Mucosa of stomach (tissue), 1 donor: ENCODE measurements around the gene RFPL1.

ENCODE experiments used
- H3K27me3 ChIP-seq: one replicate; pipeline ENCODE4 v1.7.0; 2013; ENCODE audit warnings: mild to moderate bottlenecking, low read length; ENCODE audit not compliant: control insufficient read depth, insufficient read depth
- H3K36me3 ChIP-seq: one replicate; pipeline ENCODE4 v1.7.0; 2013; ENCODE audit warnings: low read length; ENCODE audit not compliant: control insufficient read depth, insufficient read depth
- H3K4me1 ChIP-seq: one replicate; pipeline ENCODE4 v1.7.0; 2013; ENCODE audit warnings: mild to moderate bottlenecking, low read length; ENCODE audit not compliant: control insufficient read depth, insufficient read depth
- H3K4me3 ChIP-seq: one replicate; pipeline ENCODE4 v1.7.0; 2013; ENCODE audit warnings: low read length
- H3K9ac ChIP-seq: one replicate; pipeline ENCODE4 v1.7.0; 2013; ENCODE audit warnings: mild to moderate bottlenecking, low read length, moderate library complexity
- H3K9me3 ChIP-seq: one replicate; pipeline ENCODE4 v1.7.0; 2013; ENCODE audit warnings: mild to moderate bottlenecking, low read length, moderate library complexity; ENCODE audit not compliant: control insufficient read depth
- donor health status: Pancreatic carcinoma.

RFPL1 gene

GRCh38 chr22:29443861-29444792 is 5.7 kb downstream of the RFPL1 start:
- H3K36me3 ChIP-seq = no peaks in the 10 kb centered on the region
- no peaks in the 10 kb centered on the region for H3K27me3 ChIP-seq
- H3K9me3 ChIP-seq = no peaks in the 10 kb centered on the region
- H3K9ac ChIP-seq = no peak overlapping the region
- H3K4me1 ChIP-seq = no peaks in the 10 kb centered on the region
- H3K4me3 ChIP-seq = no peak overlapping the region

- Histone ChIP-seq H3K4me1 (no peaks in the 10 kb centered on the region), H3K4me3 (no peak overlapping the region)
Observed at GRCh38 chr22:29445508-29445907, 7.1 kb downstream of the RFPL1 start.

GRCh38 chr22:29447906-29448305 is 9.5 kb downstream of the RFPL1 start:
- no peak overlapping the region for H3K4me3 ChIP-seq
- H3K9ac ChIP-seq = no peak overlapping the region
- H3K36me3 ChIP-seq = no peaks in the 10 kb centered on the region
- H3K4me1 ChIP-seq = no peaks in the 10 kb centered on the region
- H3K9me3 ChIP-seq = no peaks in the 10 kb centered on the region
- H3K27me3 ChIP-seq = no peaks in the 10 kb centered on the region

More at GRCh38 chr22:29445508-29445907, 7.1 kb downstream of the RFPL1 start:
- Histone ChIP-seq H3K9ac (no peak overlapping the region), H3K27me3 (no peaks in the 10 kb centered on the region), H3K36me3 (no peaks in the 10 kb centered on the region), H3K9me3 (no peaks in the 10 kb centered on the region)

- Histone ChIP-seq H3K4me1 (no peaks in the 10 kb centered on the region), H3K9me3 (no peaks in the 10 kb centered on the region), H3K9ac (no peak overlapping the region), H3K27me3 (no peaks in the 10 kb centered on the region), H3K4me3 (no peak overlapping the region), H3K36me3 (no peaks in the 10 kb centered on the region)
Observed at GRCh38 chr22:29449296-29449875, 11.0 kb downstream of the RFPL1 start.

- no peaks in the 10 kb centered on the region for H3K36me3 ChIP-seq
- H3K4me3 ChIP-seq = no peak overlapping the region
- no peaks in the 10 kb centered on the region for H3K9me3 ChIP-seq
- H3K9ac ChIP-seq = no peak overlapping the region
- H3K4me1 ChIP-seq = no peaks in the 10 kb centered on the region
- no peaks in the 10 kb centered on the region for H3K27me3 ChIP-seq
Observed at GRCh38 chr22:29450222-29450621, 11.8 kb downstream of the RFPL1 start.

GRCh38 chr22:29451863-29452262 is 13.5 kb downstream of the RFPL1 start:
- Histone ChIP-seq H3K9ac (no peak overlapping the region), H3K9me3 (no peaks in the 10 kb centered on the region), H3K4me3 (no peak overlapping the region)

GRCh38 chr22:29454276-29454675 is 15.9 kb downstream of the RFPL1 start:
- H3K36me3 ChIP-seq = no peaks in the 10 kb centered on the region

More at GRCh38 chr22:29451863-29452262, 13.5 kb downstream of the RFPL1 start:
- H3K27me3 ChIP-seq = no peaks in the 10 kb centered on the region
- no peaks in the 10 kb centered on the region for H3K4me1 ChIP-seq
- H3K36me3 ChIP-seq = no peaks in the 10 kb centered on the region

GRCh38 chr22:29456211-29456671 is 17.9 kb downstream of the RFPL1 start:
- Histone ChIP-seq H3K36me3 (no peaks in the 10 kb centered on the region), H3K9ac (no peak overlapping the region), H3K9me3 (no peaks in the 10 kb centered on the region), H3K4me3 (no peak overlapping the region), H3K27me3 (no peaks in the 10 kb centered on the region), H3K4me1 (no peaks in the 10 kb centered on the region)

More at GRCh38 chr22:29454276-29454675, 15.9 kb downstream of the RFPL1 start:
- Histone ChIP-seq H3K4me1 (no peaks in the 10 kb centered on the region), H3K4me3 (no peak overlapping the region), H3K27me3 (no peaks in the 10 kb centered on the region), H3K9ac (no peak overlapping the region), H3K9me3 (no peaks in the 10 kb centered on the region)

GRCh38 chr22:29457730-29458129 is 19.3 kb downstream of the RFPL1 start:
- no peaks in the 10 kb centered on the region for H3K4me1 ChIP-seq
- H3K27me3 ChIP-seq = no peaks in the 10 kb centered on the region
- no peak overlapping the region for H3K9ac ChIP-seq
- H3K36me3 ChIP-seq = no peaks in the 10 kb centered on the region
- H3K4me3 ChIP-seq = no peak overlapping the region
- no peaks in the 10 kb centered on the region for H3K9me3 ChIP-seq

- Histone ChIP-seq H3K9me3 (no peaks in the 10 kb centered on the region), H3K9ac (no peak overlapping the region), H3K27me3 (no peaks in the 10 kb centered on the region), H3K36me3 (no peaks in the 10 kb centered on the region), H3K4me1 (no peaks in the 10 kb centered on the region), H3K4me3 (no peak overlapping the region)
Observed at GRCh38 chr22:29458551-29458950, 20.2 kb downstream of the RFPL1 start.

- H3K4me1 ChIP-seq = no peaks in the 10 kb centered on the region
- H3K9me3 ChIP-seq = no peaks in the 10 kb centered on the region
- no peak overlapping the region for H3K4me3 ChIP-seq
- no peaks in the 10 kb centered on the region for H3K27me3 ChIP-seq
- no peaks in the 10 kb centered on the region for H3K36me3 ChIP-seq
- no peak overlapping the region for H3K9ac ChIP-seq
Observed at GRCh38 chr22:29459773-29460172, 21.4 kb downstream of the RFPL1 start.

GRCh38 chr22:29461263-29461662 is 22.9 kb downstream of the RFPL1 start:
- Histone ChIP-seq H3K9me3 (no peaks in the 10 kb centered on the region), H3K4me3 (no peak overlapping the region), H3K9ac (no peak overlapping the region), H3K27me3 (no peaks in the 10 kb centered on the region), H3K36me3 (no peaks in the 10 kb centered on the region), H3K4me1 (no peaks in the 10 kb centered on the region)
